Mesothelial cell of epicardium (in vitro differentiated cells): Measurements from ENCODE around the gene FAM221B. TPM values are rescaled to one million over a fixed set of nuclear protein-coding genes. Genes with fewer than 3 reads are reported as not detected.
A peak's percentile ranks its signal among the peaks of the same experiment; 100 is the strongest.

Experiments used
- DNase-seq, 2 experiments: peaks; one replicate each; pipeline ENCODE4 v3.0.0; 2021; ENCODE audit warnings: low spot score in 2 of 2; ENCODE audit not compliant: unreplicated experiment in 2 of 2
- H3K27ac Mint-ChIP-seq: 2 replicates; pipeline ENCODE4 v1.8.0; 2021; ENCODE audit warnings: mixed read lengths
- H3K27me3 Mint-ChIP-seq: 2 replicates; pipeline ENCODE4 v1.8.0; 2021; ENCODE audit warnings: low read depth, mixed read lengths
- H3K36me3 Mint-ChIP-seq: 2 replicates; pipeline ENCODE4 v1.8.0; 2021; ENCODE audit warnings: mixed read lengths
- H3K4me1 Mint-ChIP-seq: 2 replicates; pipeline ENCODE4 v1.8.0; 2021; ENCODE audit warnings: mixed read lengths
- H3K4me3 Mint-ChIP-seq: 2 replicates; pipeline ENCODE4 v1.8.0; 2021; ENCODE audit warnings: mild to moderate bottlenecking, moderate library complexity, mixed read lengths
- H3K9me3 Mint-ChIP-seq: 2 replicates; pipeline ENCODE4 v1.8.0; 2021; ENCODE audit warnings: mixed read lengths
- total RNA-seq: library from RNA; stranded (reverse); gene quantifications from 3 replicates; pipeline ENCODE4 v1.2.1, GENCODE V29; 2021
- TF ChIP-seq, protein P1 (sequence below): fragments of 200-600 bp; sonication (generic); IDR thresholded peaks from one replicate; pipeline ENCODE4 v1.5.0; 2021; ENCODE audit warnings: antibody characterized with exemption; ENCODE audit not compliant: unreplicated experiment

Gene FAM221B
- total RNA-seq, 1 donor from 2014 or later: 0.07 TPM

DNA sequence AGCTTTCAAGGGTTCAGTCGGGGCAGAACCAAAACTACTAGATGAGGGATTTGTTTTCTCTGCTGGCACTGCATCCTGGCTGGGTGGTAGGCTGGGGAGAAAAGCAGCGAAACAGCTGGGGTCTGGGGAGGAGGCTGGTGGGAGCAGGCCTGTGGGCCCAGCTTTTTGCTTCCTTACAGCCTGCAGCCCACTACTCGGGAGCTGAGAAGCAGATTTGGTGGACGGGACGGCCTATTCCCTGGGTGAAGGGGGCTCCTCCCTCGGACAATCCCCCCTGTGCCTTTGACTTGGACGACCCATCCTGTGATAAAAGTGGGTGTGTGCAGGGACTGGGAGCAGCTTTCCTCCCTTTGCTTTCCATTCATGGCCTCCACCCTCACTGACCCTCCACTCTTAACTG is 28.0 kb downstream of the FAM221B start:
- no peak overlapping the region for H3K27ac Mint-ChIP-seq
- H3K4me1 Mint-ChIP-seq: peaks cover 1% of the 10 kb centered on the region
- H3K36me3 Mint-ChIP-seq: peaks cover 29% of the 10 kb centered on the region
- no peaks in the 10 kb centered on the region for H3K9me3 Mint-ChIP-seq
- H3K27me3 Mint-ChIP-seq: no peaks in the 10 kb centered on the region
- DNase-seq: no peak
- TF ChIP-seq, protein P1, sequence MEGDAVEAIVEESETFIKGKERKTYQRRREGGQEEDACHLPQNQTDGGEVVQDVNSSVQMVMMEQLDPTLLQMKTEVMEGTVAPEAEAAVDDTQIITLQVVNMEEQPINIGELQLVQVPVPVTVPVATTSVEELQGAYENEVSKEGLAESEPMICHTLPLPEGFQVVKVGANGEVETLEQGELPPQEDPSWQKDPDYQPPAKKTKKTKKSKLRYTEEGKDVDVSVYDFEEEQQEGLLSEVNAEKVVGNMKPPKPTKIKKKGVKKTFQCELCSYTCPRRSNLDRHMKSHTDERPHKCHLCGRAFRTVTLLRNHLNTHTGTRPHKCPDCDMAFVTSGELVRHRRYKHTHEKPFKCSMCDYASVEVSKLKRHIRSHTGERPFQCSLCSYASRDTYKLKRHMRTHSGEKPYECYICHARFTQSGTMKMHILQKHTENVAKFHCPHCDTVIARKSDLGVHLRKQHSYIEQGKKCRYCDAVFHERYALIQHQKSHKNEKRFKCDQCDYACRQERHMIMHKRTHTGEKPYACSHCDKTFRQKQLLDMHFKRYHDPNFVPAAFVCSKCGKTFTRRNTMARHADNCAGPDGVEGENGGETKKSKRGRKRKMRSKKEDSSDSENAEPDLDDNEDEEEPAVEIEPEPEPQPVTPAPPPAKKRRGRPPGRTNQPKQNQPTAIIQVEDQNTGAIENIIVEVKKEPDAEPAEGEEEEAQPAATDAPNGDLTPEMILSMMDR: no peak
- no peak overlapping the region for H3K4me3 Mint-ChIP-seq

DNA sequence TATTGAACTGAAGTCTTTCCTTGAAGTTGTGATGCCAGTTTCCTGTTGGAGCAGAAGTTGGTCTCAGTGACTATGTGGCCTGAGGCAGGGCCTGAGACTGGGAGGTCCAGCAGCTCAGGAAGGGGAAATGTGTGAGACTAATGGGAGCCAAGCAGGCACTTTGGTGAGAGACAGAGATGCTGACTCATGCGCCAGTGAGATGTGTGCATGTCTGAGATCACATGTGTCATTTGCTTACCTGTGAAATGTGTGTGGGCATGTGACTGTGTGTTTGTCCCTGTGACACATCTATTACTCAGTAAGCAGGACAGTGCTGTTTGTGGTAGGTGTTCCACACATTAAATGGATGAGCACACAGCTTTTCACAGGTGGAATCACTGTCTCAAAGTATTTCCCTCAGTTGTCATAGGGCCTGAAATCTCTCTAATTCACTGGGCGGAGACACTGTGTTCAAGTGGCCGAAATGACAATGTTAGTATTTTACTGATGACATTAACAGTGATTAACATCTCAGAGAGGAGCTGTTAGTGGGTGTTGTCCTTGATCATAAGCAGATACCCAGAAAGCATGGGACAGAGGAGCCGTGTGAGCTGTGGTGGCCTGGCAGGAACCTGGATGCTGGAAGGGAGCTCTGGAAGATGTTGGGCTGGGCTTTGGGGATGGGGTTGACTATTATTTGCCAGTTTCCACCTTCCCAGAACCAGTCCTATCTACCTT is 29.7 kb downstream of the FAM221B start:
- H3K9me3 Mint-ChIP-seq: no peaks in the 10 kb centered on the region
- H3K36me3 Mint-ChIP-seq: peaks cover 23% of the 10 kb centered on the region
- TF ChIP-seq, protein P1: no peak
- no peak for DNase-seq
- H3K27ac Mint-ChIP-seq: no peak overlapping the region
- no peaks in the 10 kb centered on the region for H3K27me3 Mint-ChIP-seq
- peaks cover 14% of the 10 kb centered on the region for H3K4me1 Mint-ChIP-seq
- H3K4me3 Mint-ChIP-seq: no peak overlapping the region

DNA sequence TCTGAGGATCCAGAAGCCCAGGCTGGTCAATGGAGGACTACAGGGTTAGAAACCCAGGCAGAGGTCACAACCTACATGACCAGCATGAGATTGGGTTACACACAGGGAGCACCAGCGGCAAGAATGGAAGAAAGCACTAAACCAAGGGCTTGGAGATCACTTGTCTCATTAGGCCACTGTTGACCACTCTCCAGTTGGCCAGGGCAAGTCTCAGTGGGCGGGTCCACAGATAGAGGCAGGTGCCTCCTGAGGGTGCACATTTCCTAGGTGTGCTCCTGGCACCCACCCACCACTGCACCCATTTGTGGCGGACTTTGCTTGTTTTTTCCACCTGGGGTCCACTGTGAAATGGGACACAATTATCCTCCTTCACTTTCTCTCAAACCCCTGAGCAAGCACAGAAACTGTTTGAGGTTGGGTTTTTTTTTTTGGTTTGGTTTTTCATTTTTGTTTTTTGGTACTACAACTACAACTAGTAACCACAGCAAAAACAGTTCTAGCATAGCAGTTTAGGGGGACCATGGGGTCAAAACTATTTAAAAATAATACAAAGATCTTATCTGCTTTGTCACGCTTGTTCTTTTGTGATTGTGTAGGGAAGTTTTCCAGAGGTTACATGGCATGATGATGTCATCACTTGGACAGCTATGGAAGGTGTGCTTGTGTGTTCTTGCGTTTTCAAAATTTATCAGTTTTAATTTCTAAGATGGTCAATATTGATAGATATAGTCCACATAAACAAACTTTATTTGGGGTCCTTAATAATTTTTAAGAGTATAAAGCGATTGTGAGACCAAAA is 31.0 kb downstream of the FAM221B start:
- Mint-ChIP-seq H3K27ac (no peak overlapping the region), H3K9me3 (no peaks in the 10 kb centered on the region), H3K36me3 (peaks cover 16% of the 10 kb centered on the region), H3K27me3 (no peaks in the 10 kb centered on the region), H3K4me3 (no peak overlapping the region), H3K4me1 (peaks cover 20% of the 10 kb centered on the region)
- TF ChIP-seq, protein P1: no peak
- no peak for DNase-seq

DNA sequence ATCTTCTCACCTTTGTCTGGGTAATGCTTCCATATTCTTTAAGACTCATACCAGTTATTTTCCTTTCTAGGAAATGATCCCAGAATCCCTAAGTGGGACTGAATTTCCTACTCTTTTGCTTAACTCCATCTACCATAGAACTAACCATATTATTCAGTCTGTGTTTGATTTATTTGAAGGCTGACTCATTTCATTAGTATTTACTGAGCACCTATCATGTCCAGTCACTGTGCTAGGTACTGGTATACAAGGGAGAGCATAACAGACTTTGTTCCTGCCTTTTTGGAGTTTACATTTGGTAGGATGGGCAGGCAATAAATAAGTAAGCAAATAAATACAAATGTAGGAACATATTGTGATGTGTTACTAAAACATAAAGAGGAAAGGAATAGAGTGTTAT is 32.8 kb downstream of the FAM221B start:
- peaks cover 21% of the 10 kb centered on the region for H3K4me1 Mint-ChIP-seq
- no peak for DNase-seq

DNA sequence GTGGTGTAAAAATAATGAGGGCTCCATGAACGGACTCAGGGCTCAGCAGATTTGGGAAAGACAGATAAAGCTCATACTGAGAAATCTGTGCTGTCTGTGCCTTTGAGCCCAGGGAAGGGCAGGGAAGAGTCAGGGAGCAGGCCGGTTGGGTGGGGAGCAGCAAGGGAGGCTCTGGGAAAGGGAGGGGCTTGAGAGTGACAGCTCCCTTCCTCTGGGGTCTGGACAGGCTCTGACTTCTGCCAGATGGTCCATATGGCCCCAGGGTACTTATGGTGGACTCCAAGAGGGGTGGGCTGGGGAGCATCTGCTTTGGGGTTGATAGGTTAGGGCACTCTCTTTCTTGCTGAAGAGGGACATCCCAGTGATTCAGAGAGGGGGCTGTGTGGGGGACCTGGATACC is 35.1 kb downstream of the FAM221B start:
- H3K4me3 Mint-ChIP-seq: peak overlapping the region; percentile 9
- H3K27ac Mint-ChIP-seq: no peak overlapping the region
- H3K9me3 Mint-ChIP-seq: no peaks in the 10 kb centered on the region
- no peak for DNase-seq
- peaks cover 26% of the 10 kb centered on the region for H3K4me1 Mint-ChIP-seq
- H3K36me3 Mint-ChIP-seq: no peaks in the 10 kb centered on the region
- TF ChIP-seq, protein P1: no peak
- H3K27me3 Mint-ChIP-seq: no peaks in the 10 kb centered on the region

More for the DNA sequence above, 32.8 kb downstream of the FAM221B start:
- TF ChIP-seq, protein P1: no peak
- Mint-ChIP-seq H3K36me3 (peaks cover 6% of the 10 kb centered on the region), H3K27me3 (no peaks in the 10 kb centered on the region), H3K9me3 (no peaks in the 10 kb centered on the region), H3K4me3 (no peak overlapping the region), H3K27ac (no peak overlapping the region)
